HG03045 (cell line): ENCODE data around the gene FAF1.

ENCODE experiments used
- ATAC-seq: cut with Tn5 transposase; IDR thresholded peaks from one replicate; pipeline ENCODE4 v1.9.1; 2021; ENCODE audit warnings: mild to moderate bottlenecking, moderate library complexity; ENCODE audit not compliant: unreplicated experiment

The FAF1 gene

DNA sequence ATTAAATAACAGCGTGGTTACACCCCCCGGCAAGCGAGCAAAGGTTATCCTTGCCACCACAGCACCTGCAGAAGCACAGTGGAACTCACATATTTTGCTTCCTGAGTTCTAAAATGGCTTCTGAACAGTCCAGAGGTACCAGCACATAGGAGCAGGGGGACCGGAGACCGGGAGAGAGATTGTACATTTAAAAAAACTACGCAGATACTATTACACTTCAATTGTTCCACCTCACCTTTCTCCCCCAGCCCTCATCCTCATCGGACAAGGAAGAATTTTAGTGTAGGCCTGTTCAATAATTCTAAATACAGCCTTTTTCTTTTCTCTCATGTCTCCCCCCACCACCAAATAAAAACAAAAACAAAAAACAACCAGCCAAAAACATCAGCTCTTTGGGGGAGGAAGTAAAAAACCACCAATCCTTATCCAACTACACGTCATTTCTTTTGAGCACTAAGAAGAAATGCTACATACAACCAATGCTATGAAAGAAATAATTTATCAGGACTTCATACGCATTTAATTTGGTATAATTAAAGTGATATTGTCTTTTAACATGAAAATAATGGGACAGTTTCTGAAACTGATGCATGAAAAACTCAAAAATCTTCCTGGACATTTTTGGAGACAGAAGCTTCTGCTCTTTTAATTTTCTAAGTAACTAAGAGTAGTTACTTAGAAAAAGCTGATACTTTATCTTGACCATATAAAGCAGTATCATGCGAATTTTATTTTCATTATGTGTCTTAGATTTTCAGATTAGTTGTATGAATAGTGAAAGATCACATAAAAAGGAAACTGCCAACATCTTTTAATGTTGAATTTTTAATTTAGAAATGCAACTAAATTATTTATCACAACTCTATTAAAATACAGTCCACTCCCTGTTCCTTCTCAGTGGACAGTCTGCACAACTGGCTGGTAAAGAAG is 19.1 kb upstream of the FAF1 start:
- no peak for ATAC-seq

DNA sequence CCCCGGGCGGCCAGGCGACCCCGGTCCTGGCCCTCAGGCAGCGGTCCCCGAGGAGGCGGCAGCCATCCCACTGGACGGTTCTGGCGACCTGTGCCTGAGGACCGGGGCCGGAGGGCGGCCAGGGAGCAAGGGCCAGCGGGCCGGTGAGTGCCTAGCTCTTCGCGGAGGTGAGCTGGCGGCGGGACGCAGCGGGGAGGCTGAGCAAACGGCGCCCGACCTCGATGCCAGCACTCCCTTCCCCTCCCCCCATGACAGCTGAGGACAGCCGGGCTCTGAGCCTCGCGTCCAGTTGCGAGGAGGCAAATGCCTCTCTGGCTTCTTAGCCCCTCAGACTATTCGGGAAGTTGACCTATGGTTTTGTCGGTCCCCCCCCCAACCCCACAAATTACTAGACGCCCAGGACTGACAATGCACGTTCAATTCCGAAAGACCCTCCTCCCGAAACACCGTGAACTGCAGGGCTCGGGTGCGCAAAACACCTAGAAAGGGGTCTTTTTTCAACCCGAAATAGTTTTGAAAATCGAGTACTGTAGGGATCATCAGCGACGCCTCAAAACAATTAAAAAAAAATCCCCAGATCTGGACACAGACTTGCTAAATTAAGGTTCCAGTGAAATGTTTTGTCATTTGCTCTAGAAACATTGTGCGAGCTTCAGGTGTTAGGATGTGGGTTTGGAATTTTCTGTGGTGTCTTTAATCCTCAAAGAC is 18.2 kb upstream of the FAF1 start:
- ATAC-seq: peak; percentile 48

DNA sequence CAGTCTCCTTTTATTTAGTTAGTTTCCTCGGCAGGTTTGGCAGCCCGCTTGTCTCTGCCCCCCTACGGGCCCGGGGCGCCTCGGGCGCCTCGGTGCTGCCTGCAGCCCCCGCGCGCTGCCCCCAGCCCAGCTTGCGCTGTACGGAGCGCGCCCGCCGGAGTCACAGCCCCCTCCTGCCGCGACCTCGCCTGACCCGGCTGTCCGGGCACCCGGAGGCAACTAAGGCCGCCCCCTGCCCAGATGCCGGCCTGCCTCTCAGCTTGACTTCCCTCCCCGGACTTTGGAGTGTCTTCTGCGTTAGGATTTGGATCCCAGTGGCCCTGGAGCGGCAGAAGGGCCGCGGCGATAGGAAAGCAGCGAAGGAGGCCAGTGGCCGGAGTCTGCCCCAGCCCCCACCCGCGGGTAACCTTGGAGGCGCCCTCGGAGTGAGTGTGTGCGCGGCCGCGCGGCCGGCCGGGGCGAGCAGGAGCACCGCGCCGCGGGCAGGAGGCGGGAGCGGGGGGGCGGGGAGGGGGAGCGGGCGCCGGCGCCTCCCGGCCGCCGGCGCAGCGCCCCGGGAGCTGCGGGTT is 17.6 kb upstream of the FAF1 start:
- ATAC-seq: peak; percentile 54

DNA sequence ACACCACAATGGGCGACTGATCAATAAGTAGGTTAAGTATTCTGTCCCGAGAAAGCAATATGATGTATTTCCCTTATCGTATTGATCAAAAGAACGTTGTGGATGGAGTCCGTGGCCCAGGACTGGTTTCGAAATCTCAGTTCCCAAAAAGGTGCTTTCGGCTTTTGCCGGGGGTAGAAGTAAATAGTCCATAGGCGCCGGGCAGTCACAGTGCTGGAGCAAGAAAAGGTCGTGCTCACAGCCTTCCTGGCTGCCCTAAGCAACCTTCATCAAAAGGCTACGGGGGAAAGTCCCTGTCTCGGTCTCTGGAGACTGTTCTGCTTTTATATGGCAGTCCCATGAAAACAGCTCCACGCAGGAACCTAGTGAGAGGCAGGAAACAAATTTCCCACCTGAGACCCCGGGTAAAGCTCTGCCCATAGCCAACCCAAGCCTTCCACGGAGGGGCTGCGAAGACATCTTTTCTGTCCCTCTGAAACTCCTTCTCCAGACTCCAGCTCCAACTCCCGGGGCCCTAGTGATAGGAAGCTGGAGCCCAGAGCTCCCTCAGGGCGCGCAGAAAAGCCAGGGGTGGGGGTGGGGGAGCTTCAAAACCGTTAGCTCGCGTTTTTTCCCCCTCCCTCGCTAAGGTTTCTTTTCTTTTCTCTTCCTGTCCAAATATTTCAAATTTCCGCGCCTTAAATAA is 17.0 kb upstream of the FAF1 start:
- peak; percentile 67 for ATAC-seq

DNA sequence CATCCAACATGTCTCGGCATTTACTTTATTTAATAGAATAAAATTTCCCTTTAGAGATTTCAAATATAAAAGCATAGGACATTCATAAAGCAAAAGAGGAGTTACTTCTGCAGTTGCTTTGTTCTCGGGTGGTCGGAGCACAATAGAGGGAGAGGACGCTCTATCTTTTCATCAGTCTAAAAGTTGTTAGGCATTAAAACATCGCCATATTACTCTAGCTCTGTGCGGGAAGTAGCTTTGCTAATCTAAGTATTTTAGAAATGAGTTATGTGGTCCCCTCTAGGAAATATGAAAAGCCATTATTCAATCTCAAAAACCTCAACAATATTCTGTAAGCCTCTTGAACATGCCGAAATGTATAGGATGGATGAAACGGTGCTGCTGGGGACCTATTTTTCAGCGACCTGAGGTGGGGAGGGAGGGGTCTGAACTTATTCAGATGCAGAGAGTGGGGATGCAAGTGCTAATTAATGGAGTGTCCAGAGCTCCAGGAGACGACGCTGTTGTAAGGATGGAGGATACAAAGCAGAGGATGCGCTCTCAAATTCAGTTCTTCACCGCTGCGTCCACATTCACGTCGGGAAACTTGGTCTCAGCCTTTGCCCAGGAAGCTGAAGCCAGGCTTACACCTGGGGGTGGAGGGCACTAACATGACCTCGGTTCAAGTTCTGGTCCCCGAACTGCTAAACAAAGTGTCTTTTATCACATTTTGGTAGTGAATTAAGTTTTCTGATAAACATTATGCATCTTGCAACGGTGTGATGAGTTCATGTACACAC is 16.2 kb upstream of the FAF1 start:
- peak; percentile 10 for ATAC-seq

DNA sequence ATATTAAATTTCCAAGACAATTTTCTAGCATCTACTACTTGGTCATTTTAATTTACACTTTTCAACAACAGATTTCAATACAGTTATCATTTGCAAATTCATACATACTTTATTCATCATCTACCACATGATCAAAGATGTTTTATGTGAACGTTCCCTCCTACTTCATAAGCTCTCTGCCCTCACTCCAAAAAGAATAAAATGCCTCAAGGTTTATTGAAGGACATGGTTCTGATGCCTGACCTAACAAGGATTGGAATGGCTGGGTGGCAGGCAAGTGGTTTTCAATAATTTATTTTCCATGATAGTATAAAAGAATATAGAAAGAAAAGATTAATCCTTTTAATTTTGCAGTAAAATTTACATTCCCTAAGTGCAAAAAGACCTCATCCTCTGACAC is 15.4 kb upstream of the FAF1 start:
- ATAC-seq: no peak

DNA sequence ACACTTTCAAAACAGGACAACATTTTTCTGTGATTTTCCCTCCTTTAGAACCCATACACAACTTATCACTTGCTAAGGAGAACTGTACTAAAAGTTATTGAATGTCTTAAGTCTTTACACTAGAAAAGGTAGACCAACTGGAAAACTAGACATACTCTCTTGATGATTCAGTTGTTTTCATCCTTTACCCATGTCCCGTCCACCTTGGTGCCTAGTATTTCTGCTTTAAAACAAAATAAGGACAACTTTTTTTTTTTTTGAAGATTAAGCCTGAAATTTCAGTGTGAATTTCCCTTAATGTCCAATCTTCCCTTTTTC is 14.5 kb upstream of the FAF1 start:
- ATAC-seq: no peak

DNA sequence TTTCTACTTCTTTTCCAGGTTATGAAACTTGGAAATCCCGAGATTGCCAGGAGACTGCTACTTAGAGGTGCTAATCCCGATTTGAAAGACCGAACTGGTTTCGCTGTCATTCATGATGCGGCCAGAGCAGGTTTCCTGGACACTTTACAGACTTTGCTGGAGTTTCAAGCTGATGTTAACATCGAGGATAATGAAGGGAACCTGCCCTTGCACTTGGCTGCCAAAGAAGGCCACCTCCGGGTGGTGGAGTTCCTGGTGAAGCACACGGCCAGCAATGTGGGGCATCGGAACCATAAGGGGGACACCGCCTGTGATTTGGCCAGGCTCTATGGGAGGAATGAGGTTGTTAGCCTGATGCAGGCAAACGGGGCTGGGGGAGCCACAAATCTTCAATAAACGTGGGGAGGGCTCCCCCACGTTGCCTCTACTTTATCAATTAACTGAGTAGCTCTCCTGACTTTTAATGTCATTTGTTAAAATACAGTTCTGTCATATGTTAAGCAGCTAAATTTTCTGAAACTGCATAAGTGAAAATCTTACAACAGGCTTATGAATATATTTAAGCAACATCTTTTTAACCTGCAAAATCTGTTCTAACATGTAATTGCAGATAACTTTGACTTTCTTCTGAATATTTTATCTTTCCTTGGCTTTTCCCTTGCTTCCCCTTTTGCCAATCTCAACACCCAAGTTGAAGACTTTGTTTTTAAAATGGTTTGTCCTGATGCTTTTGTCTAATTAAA is 14.0 kb upstream of the FAF1 start:
- ATAC-seq: no peak

DNA sequence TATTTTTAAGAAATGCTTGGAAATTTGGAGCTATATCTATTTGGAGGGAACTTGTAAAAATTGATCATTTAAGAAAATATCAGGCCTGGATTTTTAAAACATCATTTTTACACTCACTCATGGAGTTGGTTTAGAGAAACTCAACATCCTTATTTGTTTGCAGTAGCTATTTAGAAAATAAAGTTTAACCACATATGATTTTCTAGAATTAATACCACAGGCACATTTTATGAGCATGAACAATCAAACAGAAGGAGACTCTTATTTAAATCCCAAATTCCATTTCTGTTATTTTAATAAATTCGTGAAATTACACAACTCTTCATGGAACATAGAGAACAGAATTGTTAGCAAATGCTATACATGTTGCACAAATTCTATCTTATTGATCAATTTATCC is 13.2 kb upstream of the FAF1 start:
- no peak for ATAC-seq

DNA sequence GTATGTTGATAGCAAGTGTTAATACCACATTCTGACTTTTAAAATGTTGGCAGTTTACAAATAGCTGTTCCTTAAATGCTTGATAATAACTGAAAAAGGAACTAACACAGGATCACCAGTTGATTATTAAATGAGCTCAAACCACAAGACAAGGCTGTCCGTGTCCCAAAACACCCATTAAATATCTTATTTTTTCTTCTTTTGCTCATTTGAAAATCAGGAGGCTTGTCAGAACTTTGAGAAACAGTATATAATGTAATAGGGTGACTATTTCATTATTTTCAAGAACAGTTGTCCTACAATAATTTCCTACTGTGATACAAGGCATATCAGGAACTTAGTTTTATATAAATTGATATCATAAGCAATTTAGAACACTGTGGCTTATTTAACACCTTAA is 12.7 kb upstream of the FAF1 start:
- ATAC-seq: no peak

DNA sequence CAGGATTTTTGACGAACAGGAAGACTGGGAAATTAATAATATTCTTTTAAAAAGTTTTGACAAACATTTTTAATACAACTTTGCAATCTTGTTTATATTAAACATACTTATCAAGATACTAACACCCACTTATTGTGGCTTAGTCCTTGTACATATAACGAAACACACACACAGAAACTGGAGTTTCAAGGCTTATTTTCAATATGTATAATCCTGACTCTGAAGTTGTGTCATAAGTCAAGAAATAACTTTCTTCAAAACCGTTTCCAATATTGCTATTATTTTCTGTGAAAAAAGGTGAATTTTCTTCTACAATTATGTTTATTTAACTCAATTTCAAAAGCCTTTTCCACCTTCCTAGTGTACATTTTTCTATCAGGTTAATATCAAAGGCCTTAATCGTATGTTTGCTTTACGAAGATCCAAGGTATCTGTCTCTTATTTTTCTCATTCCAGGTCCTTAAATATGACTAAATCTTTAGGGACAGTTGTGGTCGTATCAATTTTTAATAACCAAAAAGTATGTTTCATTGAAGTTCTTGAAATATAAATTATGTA is 11.8 kb upstream of the FAF1 start:
- no peak for ATAC-seq

DNA sequence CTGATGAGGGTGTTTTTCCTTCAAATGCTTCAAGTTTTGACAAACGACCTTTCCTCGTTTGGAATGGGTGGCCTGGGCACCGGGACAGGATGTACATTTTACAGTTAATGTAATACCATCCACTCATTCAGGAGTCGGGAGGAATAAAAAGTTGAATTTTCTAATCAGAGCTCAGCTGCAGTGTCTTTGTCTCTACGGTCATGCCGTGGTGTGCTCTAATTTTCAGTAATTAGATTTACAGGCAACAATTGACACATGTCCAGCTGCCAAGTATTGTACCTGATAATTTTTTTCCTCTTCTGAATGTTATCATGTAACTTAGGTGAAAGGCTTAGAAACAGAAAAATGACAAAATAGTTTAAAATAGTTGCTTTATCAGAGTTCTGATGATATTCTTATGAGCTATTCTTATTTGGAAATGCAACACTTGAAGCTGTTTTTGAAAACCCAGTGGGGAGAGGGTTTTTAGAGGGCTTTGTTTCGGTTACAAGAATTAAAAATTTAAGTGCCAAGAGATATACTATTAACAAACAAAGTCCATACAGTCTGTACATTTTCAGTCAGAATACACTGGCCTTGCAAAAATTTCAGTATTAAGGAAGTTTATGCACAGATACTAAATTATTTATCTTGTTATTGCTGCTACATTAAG is 11.0 kb upstream of the FAF1 start:
- no peak for ATAC-seq

DNA sequence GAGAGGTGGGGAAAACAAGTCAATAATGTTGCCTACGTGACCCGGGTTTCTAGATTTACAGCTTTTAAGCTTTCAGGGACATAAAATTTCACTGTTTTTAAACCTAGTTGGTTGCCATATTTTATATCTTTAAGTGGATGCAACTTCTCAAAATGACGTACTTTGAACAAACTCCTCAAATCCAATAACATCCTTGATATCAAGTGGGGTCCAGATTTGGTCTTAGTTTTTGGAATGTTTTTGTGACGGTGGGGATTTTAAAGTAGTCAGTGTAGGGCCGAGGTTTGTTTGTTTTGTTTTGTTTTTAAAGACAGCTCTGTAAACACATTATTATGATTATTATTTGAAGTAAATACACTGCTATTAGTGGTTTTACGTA is 10.4 kb upstream of the FAF1 start:
- no peak for ATAC-seq

DNA sequence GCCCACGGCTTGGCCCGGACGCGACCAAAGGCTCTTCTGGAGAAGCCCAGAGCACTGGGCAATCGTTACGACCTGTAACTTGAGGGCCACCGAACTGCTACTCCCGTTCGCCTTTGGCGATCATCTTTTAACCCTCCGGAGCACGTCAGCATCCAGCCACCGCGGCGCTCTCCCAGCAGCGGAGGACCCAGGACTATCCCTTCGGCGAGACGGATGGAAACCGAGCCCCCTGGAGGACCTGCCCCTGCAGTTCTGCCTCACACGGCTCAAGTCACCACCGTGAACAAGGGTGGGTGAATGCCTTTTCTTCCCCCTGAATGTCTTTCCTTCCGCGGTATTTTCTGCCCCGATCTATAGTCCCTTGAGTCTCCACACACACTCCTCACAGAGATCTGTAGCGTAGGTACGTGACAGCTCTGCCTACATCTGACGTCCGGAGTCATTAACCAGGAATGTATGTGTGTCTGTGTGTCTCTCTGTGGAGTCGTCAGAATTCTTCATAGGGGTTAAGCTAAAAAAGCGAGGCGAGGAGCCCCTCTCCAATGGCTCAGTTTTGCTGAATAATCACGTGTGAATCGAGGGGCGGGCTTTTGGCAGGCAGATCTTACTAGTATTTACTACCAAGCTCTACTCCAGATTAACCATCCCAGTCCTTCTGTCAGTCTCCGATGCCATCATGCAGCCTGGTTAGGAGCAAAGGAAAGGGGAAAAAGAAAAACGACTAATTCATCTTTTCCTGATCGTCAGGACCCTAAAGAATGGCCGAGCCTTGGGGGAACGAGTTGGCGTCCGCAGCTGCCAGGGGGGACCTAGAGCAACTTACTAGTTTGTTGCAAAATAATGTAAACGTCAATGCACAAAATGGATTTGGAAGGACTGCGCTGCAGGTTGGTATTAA is 9.8 kb upstream of the FAF1 start, which contains the start of gene CDKN2C:
Gene CDKN2C (plus strand): TSS at position 635 of the 898 bp plus-strand sequence. CDS start 124 bp downstream, at position 759.
- peak; percentile 23 for ATAC-seq

DNA sequence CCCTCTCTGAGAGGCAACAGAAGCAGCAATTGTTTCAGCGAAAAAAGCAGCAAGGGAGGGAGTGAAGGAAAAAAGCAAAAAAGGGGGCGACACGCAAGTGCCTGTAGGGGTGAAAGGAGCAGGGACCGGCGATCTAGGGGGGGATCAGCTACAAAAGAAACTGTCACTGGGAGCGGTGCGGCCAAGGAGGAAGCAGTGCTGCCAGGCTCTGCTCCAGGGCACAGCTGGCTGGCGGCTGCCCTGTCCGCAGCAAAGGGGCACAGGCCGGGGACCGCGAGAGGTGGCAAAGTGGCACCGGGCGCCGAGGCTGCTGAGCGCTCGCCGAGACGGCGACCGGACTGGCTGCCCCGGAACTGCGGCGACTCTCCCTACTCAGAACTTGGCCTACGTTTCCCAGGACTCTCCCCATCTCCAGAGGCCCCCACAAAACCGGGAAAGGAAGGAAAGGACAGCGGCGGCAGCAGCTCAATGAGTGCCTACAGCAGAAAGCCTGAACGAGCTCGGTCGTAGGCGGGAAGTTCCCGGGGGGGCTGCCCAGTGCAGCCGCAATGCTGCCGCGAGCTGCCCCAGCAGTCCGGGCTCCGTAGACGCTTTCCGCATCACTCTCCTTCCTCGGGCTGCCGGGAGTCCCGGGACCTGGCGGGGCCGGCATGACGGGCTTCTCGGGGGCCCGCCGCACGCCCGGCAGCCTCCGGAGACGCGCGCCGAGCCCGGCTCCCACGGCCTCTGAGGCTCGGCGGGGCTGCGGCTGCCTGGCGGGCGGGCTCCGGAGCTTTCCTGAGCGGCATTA is 8.9 kb upstream of the FAF1 start:
- ATAC-seq: peak; percentile 29

DNA sequence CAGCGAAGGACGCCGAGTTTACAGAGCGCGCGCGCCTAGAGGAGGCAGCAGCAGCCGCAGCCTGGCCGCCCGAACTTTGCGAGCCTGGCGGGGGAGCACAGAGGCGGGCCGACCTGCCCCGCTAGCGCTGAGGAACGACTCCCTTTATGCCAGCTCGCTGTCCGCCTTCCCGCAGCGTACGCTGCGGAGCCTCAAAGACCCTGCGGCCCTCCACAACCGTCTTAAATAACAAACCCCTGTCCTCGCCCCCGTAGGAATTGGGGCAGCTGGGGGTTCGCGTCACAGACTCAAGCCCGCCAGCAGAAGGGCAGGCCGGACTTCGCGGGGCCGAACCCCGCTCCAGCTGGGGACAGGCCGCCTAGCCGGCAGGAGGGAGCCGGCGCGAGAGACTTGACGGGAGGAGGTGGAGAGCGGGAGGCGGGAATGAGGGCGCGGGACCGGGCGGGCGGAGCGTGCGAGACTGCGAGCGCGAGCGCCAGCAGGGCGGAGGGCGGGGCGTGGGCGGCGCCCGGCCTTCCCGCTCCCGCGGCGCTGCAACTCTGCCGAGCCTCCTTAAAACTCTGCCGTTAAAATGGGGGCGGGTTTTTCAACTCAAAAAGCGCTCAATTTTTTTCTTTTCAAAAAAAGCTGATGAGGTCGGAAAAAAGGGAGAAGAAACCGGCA is 8.2 kb upstream of the FAF1 start:
- ATAC-seq: peak; percentile 63
